A549 (cell line): ENCODE results near the gene CD2AP. TPM values are rescaled to one million over a fixed set of nuclear protein-coding genes. Genes with fewer than 3 reads are reported as not detected.
A peak's percentile ranks its signal among the peaks of the same experiment; 100 is the strongest.

ENCODE experiments used
- ATAC-seq, 2 experiments: fragments of 200-7000 bp in 1 of 2; fragments of >200 bp in 1 of 2; cut with Nextera tagmentation in 1 of 2; cut with Tn5 transposase in 1 of 2; 3 replicates each; pipeline versions ENCODE4 v1.8.0 to v1.9.1; 2018 to 2020; ENCODE audit warnings: mild to moderate bottlenecking in 1 of 2, moderate library complexity in 1 of 2
- CTCF ChIA-PET: fragments of 300-600 bp; sonication (Branson Sonifier 250); formaldehyde crosslinking; extraction: SDS; loops from one replicate; lab custom pipeline; 2021; ENCODE audit warnings: antibody characterized with exemption, inconsistent platforms; lab: Yijun Ruan, JAX
- POLR2A ChIA-PET: fragments of 350-600 bp; formaldehyde crosslinking; extraction: SDS; loops from one replicate; lab custom pipeline; 2021; ENCODE audit warnings: antibody characterized with exemption, inconsistent platforms; lab: Yijun Ruan, JAX
- DNase-seq, 2 experiments: peaks; one replicate each; pipeline versions ENCODE4 v3.0.0 to v3.0.0-alpha.2; 2011 to 2016; ENCODE audit warnings: low read depth in 1 of 2, low spot score in 1 of 2
- FAIRE-seq: peaks from 2 replicates; lab custom pipeline; 2011; peaks lifted over from hg19 to GRCh38; lab: Jason Lieb, UNC
- H3K27ac ChIP-seq, 2 experiments: fragments of >200 bp; sonication (Bioruptor Twin); formaldehyde crosslinking; 3 replicates each; pipeline ENCODE4 v1.5.1; 2016 to 2017
- H3K4me1 ChIP-seq: fragments of >200 bp; sonication (Bioruptor Twin); formaldehyde crosslinking; 3 replicates; pipeline ENCODE4 v1.6.1; 2016
- H3K4me2 ChIP-seq: fragments of >200 bp; sonication (Bioruptor Twin); formaldehyde crosslinking; 3 replicates; pipeline ENCODE4 v1.6.1; 2016
- H3K4me3 ChIP-seq: fragments of >200 bp; sonication (Bioruptor Twin); formaldehyde crosslinking; 3 replicates; pipeline ENCODE4 v1.5.1; 2016
- H3K9me3 ChIP-seq: fragments of >200 bp; sonication (Bioruptor Twin); formaldehyde crosslinking; 3 replicates; pipeline ENCODE4 v1.6.1; 2016
- CHD2 ChIP-seq: fragments of 150-350 bp; IDR thresholded peaks from 2 replicates; pipeline ENCODE4 v1.6.1; 2014; ENCODE audit warnings: low read length; ENCODE audit not compliant: partially characterized antibody
- CHD4 ChIP-seq: fragments of 200-600 bp; sonication (generic); IDR thresholded peaks from 2 replicates; pipeline ENCODE4 v1.6.1; 2016; ENCODE audit warnings: antibody characterized with exemption, mild to moderate bottlenecking, borderline replicate concordance
- CTCF ChIP-seq: fragments of >200 bp; sonication (Bioruptor Twin); formaldehyde crosslinking; IDR thresholded peaks from 3 replicates; pipeline ENCODE4 v1.5.1; 2016
- EHF ChIP-seq: fragments of 250-450 bp; sonication (Bioruptor Pico); IDR thresholded peaks from 2 replicates; pipeline ENCODE4 v1.5.0; 2020; ENCODE audit warnings: mild to moderate bottlenecking
- EP300 ChIP-seq, 2 experiments: fragments of >200 bp; sonication (Bioruptor Twin); formaldehyde crosslinking; IDR thresholded peaks; 2 replicates in 1 of 2; 3 replicates in 1 of 2; pipeline ENCODE4 v1.6.1; 2016 to 2017
- ESRRA ChIP-seq: fragments of 150-350 bp; IDR thresholded peaks from 2 replicates; pipeline ENCODE4 v1.6.1; 2014; ENCODE audit warnings: mild to moderate bottlenecking, low read length, borderline replicate concordance
- FOSB ChIP-seq: fragments of 250-450 bp; sonication (Bioruptor Pico); IDR thresholded peaks from 2 replicates; pipeline ENCODE4 v1.5.0; 2020; ENCODE audit warnings: mild to moderate bottlenecking, moderate library complexity
- FOSL2 ChIP-seq, 2 experiments: fragments of 450-650 bp in 1 of 2; fragments of >200 bp in 1 of 2; sonication (Bioruptor Twin) in 1 of 2; formaldehyde crosslinking; IDR thresholded peaks; 2 replicates each; pipeline versions ENCODE4 v1.5.0 to v1.6.1; 2016 to 2020; ENCODE audit warnings: mild to moderate bottlenecking in 1 of 2, moderate library complexity in 1 of 2
- MAFK ChIP-seq: fragments of 450-650 bp; IDR thresholded peaks from 2 replicates; pipeline ENCODE4 v1.6.1; 2014; ENCODE audit not compliant: partially characterized antibody
- NFE2L2 ChIP-seq: fragments of 150-350 bp; conservative IDR thresholded peaks from 2 replicates; pipeline ENCODE4 v1.6.1; 2014; ENCODE audit warnings: low read length
- RARB ChIP-seq: fragments of 250-450 bp; sonication (Bioruptor Pico); IDR thresholded peaks from 2 replicates; pipeline ENCODE4 v1.8.0; 2021; ENCODE audit warnings: mild to moderate bottlenecking, moderate library complexity
- RFX5 ChIP-seq: fragments of 450-650 bp; IDR thresholded peaks from 2 replicates; pipeline ENCODE4 v1.7.1; 2014; ENCODE audit warnings: antibody characterized with exemption, mild to moderate bottlenecking, moderate library complexity
- TP53 ChIP-seq: fragments of 250-450 bp; sonication (Bioruptor Pico); IDR thresholded peaks from 2 replicates; pipeline ENCODE4 v1.5.0; 2021; ENCODE audit warnings: mild to moderate bottlenecking, moderate library complexity
- USF2 ChIP-seq: fragments of 450-650 bp; IDR thresholded peaks from 2 replicates; pipeline ENCODE4 v1.6.1; 2014; ENCODE audit warnings: antibody characterized with exemption
- WGBS: methylation state at CpG from one replicate; pipeline ENCODE4 v1.1.6; 2017; ENCODE audit errors: missing lambda C conversion rate; 5-methylcytosine and 5-hydroxymethylcytosine counted together
- polyA plus RNA-seq, 4 experiments: library from polyadenylated mRNA; depleted of rRNA in 3 of 4; stranded (reverse); fragments of >200 nt; fragmentation: RNase III in 1 of 4; extraction: RNeasy Plus Mini Kit Qiagen cat#74134 plus additional on column Dnase treatment in 1 of 4; gene quantifications; 2 replicates in 3 of 4; 3 replicates in 1 of 4; pipeline ENCODE4 v1.2.3, GENCODE V29; 2011 to 2017
- TF ChIP-seq, protein P1 (sequence below): IDR thresholded peaks from 2 replicates; pipeline ENCODE4 v1.6.1; 2012
- TF ChIP-seq, protein P2 (sequence below): IDR thresholded peaks from 2 replicates; pipeline ENCODE4 v1.6.1; 2012; ENCODE audit warnings: low read depth, borderline replicate concordance

CD2AP gene
- polyA plus RNA-seq, 2 of the 4 experiments (the other 2 are of a cell fraction) = 18.8 to 35.7 TPM

- Histone ChIP-seq H3K4me1 (peaks cover 13% of the 10 kb centered on the region), H3K27ac (no peak overlapping the region), H3K4me3 (no peak overlapping the region), H3K9me3 (no peaks in the 10 kb centered on the region)
- ChIA-PET CTCF (interaction anchor here (0.7 to 0.9 kb wide), 2 partner anchors 24 to 67 kb away, joined by 3 to 4 read pairs; no protein-coding TSS in a partner anchor), POLR2A (no interaction called here)
- DNase-seq = peak in 1 of 2 experiments; percentile 33
- TF ChIP-seq FOSL2 (IDR thresholded peaks at IDR 0.05) (no peak), FOSL2 (CRISPR knock-in tag; IDR thresholded peaks at IDR 0.05) (0 out of 2 replicates have a peak, but pooled peaks have one; percentile 30), NFE2L2 (no peak), MAFK (peak; percentile 26)
- TF ChIP-seq, all 56 proteins: peak for 2
- H3K4me2 ChIP-seq = 0 out of 3 replicates have a peak overlapping the region, but pooled peaks have one; percentile 39
- WGBS = 49% methylated on average over 5 of the region's 7 CpGs
- FAIRE-seq (no peak), ATAC-seq (peak; percentile 78 to 88)
These were observed 178.4 kb downstream of the CD2AP start for GRCh38 chr6:47655719-47656595.

DNA sequence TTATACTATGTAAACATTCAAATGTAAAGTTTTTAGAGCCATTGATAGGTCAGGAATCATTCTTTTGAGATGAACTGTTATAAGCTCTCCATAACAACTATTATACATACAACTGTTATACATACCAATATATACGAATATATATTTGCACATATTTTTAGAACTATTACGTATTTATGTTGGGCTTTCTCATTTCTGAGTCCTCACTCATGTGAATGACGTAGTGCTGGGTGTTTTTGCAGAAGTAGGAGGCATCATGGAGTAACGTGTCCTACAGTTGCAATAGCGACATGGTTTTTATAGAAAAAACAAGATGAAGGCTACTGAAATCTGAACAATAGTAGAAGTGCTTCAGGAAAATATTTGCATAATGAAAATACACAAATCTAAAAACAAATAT, 184.4 kb downstream of the CD2AP start:
- POLR2A ChIA-PET = no interaction called here
- CTCF ChIA-PET = interaction anchor here (0.8 kb wide), 1 partner anchor 10 kb away, joined by 3 read pairs; no protein-coding TSS in a partner anchor
- H3K4me2 ChIP-seq = no peak overlapping the region
- no peak overlapping the region for H3K27ac ChIP-seq
- no peaks in the 10 kb centered on the region for H3K9me3 ChIP-seq
- TF ChIP-seq RFX5 (no peak), EP300 (IDR thresholded peaks at IDR 0.05) (no peak), FOSB (CRISPR knock-in tag) (no peak), RARB (CRISPR knock-in tag) (no peak), CHD2 (no peak), USF2 (no peak), TP53 (CRISPR knock-in tag) (no peak), ESRRA (no peak)
- TF ChIP-seq, protein P1, sequence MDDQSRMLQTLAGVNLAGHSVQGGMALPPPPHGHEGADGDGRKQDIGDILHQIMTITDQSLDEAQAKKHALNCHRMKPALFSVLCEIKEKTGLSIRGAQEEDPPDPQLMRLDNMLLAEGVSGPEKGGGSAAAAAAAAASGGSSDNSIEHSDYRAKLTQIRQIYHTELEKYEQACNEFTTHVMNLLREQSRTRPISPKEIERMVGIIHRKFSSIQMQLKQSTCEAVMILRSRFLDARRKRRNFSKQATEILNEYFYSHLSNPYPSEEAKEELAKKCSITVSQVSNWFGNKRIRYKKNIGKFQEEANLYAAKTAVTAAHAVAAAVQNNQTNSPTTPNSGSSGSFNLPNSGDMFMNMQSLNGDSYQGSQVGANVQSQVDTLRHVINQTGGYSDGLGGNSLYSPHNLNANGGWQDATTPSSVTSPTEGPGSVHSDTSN = no peak
- H3K4me1 ChIP-seq = no peaks in the 10 kb centered on the region; the same call in 2 of the 3 replicates
- ATAC-seq = no peak
- 80% methylated on average over 5 of the region's 5 CpGs for WGBS
- DNase-seq = no peak
- no peak overlapping the region for H3K4me3 ChIP-seq
- FAIRE-seq = no peak

GRCh38 chr6:47663462-47664216, 186.1 kb downstream of the CD2AP start:
- DNase-seq (no peak), ATAC-seq (no peak), FAIRE-seq (no peak)
- Histone ChIP-seq H3K9me3 (no peaks in the 10 kb centered on the region), H3K4me2 (no peak overlapping the region), H3K27ac (no peak overlapping the region), H3K4me3 (no peak overlapping the region), H3K4me1 (no peaks in the 10 kb centered on the region; the same call in 2 of the 3 replicates)
- ChIA-PET CTCF (no interaction called here), POLR2A (interaction anchor here (0.6 kb wide), 1 partner anchor 50 kb away, joined by 3 read pairs; no protein-coding TSS in a partner anchor)
- TF ChIP-seq, protein P2, sequence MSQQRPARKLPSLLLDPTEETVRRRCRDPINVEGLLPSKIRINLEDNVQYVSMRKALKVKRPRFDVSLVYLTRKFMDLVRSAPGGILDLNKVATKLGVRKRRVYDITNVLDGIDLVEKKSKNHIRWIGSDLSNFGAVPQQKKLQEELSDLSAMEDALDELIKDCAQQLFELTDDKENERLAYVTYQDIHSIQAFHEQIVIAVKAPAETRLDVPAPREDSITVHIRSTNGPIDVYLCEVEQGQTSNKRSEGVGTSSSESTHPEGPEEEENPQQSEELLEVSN = no peak
- TF ChIP-seq EHF (CRISPR knock-in tag) = no peak
- no peak for TF ChIP-seq CTCF
- TF ChIP-seq CHD4 = no peak
- WGBS = 82% methylated on average over 13 of the region's 13 CpGs
